GM23338 (cell line): Measurements from ENCODE around the gene TRIM71. TPM values are rescaled to one million over a fixed set of nuclear protein-coding genes. Genes with fewer than 3 reads are reported as not detected.

Source experiments
- CREB1 ChIP-seq: fragments of 250-450 bp; sonication (Bioruptor Pico); IDR thresholded peaks from 2 replicates; pipeline ENCODE4 v1.5.0; 2020; ENCODE audit warnings: low read depth, mild to moderate bottlenecking, moderate library complexity
- EZH2 ChIP-seq: fragments of 200-600 bp; sonication (generic); IDR thresholded peaks from one replicate; pipeline ENCODE4 v1.8.0; 2017; ENCODE audit warnings: antibody characterized with exemption, mild to moderate bottlenecking, low read depth; ENCODE audit not compliant: unreplicated experiment
- JUNB ChIP-seq: IDR thresholded peaks from one replicate; pipeline ENCODE4 v1.6.1; 2016; ENCODE audit warnings: antibody characterized with exemption; ENCODE audit not compliant: unreplicated experiment
- POLR2AphosphoS5 ChIP-seq: IDR thresholded peaks from 2 replicates; pipeline ENCODE4 v1.6.1; 2016; ENCODE audit warnings: antibody characterized with exemption, low read depth
- ZNF114 ChIP-seq: fragments of 250-450 bp; sonication (Bioruptor Pico); IDR thresholded peaks from 2 replicates; pipeline ENCODE4 v1.5.0; 2020; ENCODE audit warnings: mild to moderate bottlenecking, moderate library complexity
- polyA plus RNA-seq: library from polyadenylated mRNA; unstranded; fragments of >200 nt; fragmentation: Nextera tagmentation; extraction: Ambion mirVana; gene quantifications from 2 replicates; pipeline ENCODE4 v1.2.1, GENCODE V29; 2016
- total RNA-seq: library from RNA; depleted of rRNA; stranded (reverse); fragments of >200 nt; shearing (Covaris generic); gene quantifications from 2 replicates; pipeline ENCODE4 v1.2.3, GENCODE V29; 2014
- TF ChIP-seq, protein P1 (sequence below): fragments of 250-450 bp; sonication (Bioruptor Pico); IDR thresholded peaks from 2 replicates; pipeline ENCODE4 v1.5.0; 2020; ENCODE audit warnings: mild to moderate bottlenecking, moderate library complexity
- TF ChIP-seq, protein P2 (sequence below): IDR thresholded peaks from 2 replicates; pipeline ENCODE4 v1.6.1; 2016; ENCODE audit warnings: antibody characterized with exemption
- TF ChIP-seq, protein P3 (sequence below): IDR thresholded peaks from one replicate; pipeline ENCODE4 v1.6.1; 2018; ENCODE audit warnings: antibody characterized with exemption; ENCODE audit not compliant: unreplicated experiment

TRIM71 gene
- total and polyA plus RNA-seq, 2 experiments from 2014 or later, result 71.5 to 346 TPM

DNA sequence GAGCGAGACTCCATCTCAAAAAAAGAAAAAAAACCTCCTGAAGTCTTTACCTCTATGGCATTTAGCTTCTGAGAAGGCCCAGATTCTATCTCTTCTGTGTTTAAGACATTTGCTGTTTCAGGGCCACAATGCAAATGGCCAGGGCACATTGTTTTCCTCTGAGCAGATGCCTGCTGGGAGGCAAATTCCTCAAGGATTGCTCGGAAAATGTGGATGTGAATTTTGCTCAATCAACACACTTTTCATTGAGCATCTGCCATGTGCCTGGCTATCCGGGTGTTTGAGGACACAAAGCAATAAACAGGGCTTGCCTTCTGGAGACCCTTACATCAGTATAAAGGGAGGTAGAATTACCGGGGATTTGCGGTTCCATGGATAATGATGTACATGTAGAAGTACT, 20.0 kb downstream of the TRIM71 start (continued):
- TF ChIP-seq, protein P1, sequence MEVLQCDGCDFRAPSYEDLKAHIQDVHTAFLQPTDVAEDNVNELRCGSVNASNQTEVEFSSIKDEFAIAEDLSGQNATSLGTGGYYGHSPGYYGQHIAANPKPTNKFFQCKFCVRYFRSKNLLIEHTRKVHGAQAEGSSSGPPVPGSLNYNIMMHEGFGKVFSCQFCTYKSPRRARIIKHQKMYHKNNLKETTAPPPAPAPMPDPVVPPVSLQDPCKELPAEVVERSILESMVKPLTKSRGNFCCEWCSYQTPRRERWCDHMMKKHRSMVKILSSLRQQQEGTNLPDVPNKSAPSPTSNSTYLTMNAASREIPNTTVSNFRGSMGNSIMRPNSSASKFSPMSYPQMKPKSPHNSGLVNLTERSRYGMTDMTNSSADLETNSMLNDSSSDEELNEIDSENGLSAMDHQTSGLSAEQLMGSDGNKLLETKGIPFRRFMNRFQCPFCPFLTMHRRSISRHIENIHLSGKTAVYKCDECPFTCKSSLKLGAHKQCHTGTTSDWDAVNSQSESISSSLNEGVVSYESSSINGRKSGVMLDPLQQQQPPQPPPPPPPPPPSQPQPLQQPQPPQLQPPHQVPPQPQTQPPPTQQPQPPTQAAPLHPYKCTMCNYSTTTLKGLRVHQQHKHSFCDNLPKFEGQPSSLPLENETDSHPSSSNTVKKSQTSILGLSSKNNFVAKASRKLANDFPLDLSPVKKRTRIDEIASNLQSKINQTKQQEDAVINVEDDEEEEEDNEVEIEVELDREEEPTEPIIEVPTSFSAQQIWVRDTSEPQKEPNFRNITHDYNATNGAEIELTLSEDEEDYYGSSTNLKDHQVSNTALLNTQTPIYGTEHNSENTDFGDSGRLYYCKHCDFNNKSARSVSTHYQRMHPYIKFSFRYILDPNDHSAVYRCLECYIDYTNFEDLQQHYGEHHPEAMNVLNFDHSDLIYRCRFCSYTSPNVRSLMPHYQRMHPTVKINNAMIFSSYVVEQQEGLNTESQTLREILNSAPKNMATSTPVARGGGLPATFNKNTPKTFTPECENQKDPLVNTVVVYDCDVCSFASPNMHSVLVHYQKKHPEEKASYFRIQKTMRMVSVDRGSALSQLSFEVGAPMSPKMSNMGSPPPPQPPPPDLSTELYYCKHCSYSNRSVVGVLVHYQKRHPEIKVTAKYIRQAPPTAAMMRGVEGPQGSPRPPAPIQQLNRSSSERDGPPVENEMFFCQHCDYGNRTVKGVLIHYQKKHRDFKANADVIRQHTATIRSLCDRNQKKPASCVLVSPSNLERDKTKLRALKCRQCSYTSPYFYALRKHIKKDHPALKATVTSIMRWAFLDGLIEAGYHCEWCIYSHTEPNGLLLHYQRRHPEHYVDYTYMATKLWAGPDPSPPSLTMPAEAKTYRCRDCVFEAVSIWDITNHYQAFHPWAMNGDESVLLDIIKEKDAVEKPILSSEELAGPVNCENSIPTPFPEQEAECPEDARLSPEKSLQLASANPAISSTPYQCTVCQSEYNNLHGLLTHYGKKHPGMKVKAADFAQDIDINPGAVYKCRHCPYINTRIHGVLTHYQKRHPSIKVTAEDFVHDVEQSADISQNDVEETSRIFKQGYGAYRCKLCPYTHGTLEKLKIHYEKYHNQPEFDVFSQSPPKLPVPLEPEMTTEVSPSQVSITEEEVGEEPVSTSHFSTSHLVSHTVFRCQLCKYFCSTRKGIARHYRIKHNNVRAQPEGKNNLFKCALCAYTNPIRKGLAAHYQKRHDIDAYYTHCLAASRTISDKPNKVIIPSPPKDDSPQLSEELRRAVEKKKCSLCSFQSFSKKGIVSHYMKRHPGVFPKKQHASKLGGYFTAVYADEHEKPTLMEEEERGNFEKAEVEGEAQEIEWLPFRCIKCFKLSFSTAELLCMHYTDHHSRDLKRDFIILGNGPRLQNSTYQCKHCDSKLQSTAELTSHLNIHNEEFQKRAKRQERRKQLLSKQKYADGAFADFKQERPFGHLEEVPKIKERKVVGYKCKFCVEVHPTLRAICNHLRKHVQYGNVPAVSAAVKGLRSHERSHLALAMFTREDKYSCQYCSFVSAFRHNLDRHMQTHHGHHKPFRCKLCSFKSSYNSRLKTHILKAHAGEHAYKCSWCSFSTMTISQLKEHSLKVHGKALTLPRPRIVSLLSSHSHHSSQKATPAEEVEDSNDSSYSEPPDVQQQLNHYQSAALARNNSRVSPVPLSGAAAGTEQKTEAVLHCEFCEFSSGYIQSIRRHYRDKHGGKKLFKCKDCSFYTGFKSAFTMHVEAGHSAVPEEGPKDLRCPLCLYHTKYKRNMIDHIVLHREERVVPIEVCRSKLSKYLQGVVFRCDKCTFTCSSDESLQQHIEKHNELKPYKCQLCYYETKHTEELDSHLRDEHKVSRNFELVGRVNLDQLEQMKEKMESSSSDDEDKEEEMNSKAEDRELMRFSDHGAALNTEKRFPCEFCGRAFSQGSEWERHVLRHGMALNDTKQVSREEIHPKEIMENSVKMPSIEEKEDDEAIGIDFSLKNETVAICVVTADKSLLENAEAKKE (CRISPR knock-in tag), result no peak
- TF ChIP-seq, protein P2, sequence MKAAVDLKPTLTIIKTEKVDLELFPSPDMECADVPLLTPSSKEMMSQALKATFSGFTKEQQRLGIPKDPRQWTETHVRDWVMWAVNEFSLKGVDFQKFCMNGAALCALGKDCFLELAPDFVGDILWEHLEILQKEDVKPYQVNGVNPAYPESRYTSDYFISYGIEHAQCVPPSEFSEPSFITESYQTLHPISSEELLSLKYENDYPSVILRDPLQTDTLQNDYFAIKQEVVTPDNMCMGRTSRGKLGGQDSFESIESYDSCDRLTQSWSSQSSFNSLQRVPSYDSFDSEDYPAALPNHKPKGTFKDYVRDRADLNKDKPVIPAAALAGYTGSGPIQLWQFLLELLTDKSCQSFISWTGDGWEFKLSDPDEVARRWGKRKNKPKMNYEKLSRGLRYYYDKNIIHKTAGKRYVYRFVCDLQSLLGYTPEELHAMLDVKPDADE, result no peak
- no peak for TF ChIP-seq EZH2
- no peak for TF ChIP-seq CREB1 (CRISPR knock-in tag)
- no peak for TF ChIP-seq JUNB
- no peak for TF ChIP-seq POLR2AphosphoS5
- TF ChIP-seq, protein P3, sequence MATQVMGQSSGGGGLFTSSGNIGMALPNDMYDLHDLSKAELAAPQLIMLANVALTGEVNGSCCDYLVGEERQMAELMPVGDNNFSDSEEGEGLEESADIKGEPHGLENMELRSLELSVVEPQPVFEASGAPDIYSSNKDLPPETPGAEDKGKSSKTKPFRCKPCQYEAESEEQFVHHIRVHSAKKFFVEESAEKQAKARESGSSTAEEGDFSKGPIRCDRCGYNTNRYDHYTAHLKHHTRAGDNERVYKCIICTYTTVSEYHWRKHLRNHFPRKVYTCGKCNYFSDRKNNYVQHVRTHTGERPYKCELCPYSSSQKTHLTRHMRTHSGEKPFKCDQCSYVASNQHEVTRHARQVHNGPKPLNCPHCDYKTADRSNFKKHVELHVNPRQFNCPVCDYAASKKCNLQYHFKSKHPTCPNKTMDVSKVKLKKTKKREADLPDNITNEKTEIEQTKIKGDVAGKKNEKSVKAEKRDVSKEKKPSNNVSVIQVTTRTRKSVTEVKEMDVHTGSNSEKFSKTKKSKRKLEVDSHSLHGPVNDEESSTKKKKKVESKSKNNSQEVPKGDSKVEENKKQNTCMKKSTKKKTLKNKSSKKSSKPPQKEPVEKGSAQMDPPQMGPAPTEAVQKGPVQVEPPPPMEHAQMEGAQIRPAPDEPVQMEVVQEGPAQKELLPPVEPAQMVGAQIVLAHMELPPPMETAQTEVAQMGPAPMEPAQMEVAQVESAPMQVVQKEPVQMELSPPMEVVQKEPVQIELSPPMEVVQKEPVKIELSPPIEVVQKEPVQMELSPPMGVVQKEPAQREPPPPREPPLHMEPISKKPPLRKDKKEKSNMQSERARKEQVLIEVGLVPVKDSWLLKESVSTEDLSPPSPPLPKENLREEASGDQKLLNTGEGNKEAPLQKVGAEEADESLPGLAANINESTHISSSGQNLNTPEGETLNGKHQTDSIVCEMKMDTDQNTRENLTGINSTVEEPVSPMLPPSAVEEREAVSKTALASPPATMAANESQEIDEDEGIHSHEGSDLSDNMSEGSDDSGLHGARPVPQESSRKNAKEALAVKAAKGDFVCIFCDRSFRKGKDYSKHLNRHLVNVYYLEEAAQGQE, result no peak
- no peak for TF ChIP-seq ZNF114
